Measurements from ENCODE around the gene TFAM.
A peak's percentile ranks its signal among the peaks of the same experiment; 100 is the strongest.

TFAM gene

GRCh38 chr10:58384999-58385783 is at the start of gene TFAM:
Gene TFAM (plus strand): TSS chr10:58385410. CDS start chr10:58385548, 138 bp downstream.
- DNase-seq, result peak; percentile 60

GRCh38 chr10:58336242-58336641 is 49.0 kb upstream of the TFAM start:
- no peak for DNase-seq

GRCh38 chr10:58341422-58341821 is 43.8 kb upstream of the TFAM start:
- DNase-seq, result no peak

- DNase-seq, result no peak
Observed at GRCh38 chr10:58341947-58342346, 43.3 kb upstream of the TFAM start.

- DNase-seq, result no peak
Observed at GRCh38 chr10:58347967-58348366, 37.2 kb upstream of the TFAM start.

- DNase-seq, result no peak
Observed at GRCh38 chr10:58348571-58349033, 36.6 kb upstream of the TFAM start.

- DNase-seq, result no peak
Observed at GRCh38 chr10:58350023-58350422, 35.2 kb upstream of the TFAM start.

- peak; percentile 33 for DNase-seq
Observed at GRCh38 chr10:58350619-58351323, 34.4 kb upstream of the TFAM start.

GRCh38 chr10:58351616-58352578 is 33.3 kb upstream of the TFAM start:
- DNase-seq, result no peak

GRCh38 chr10:58352956-58353610 is 32.1 kb upstream of the TFAM start:
- no peak for DNase-seq

- no peak for DNase-seq
Observed at GRCh38 chr10:58356756-58357155, 28.5 kb upstream of the TFAM start.

GRCh38 chr10:58358314-58358933 is 26.8 kb upstream of the TFAM start:
- no peak for DNase-seq

GRCh38 chr10:58358947-58359346 is 26.3 kb upstream of the TFAM start:
- DNase-seq, result no peak

GRCh38 chr10:58359541-58359940 is 25.7 kb upstream of the TFAM start:
- no peak for DNase-seq

GRCh38 chr10:58360412-58361004 is 24.7 kb upstream of the TFAM start:
- no peak for DNase-seq

- no peak for DNase-seq
Observed at GRCh38 chr10:58361353-58361752, 23.9 kb upstream of the TFAM start.

GRCh38 chr10:58362027-58362789 is 23.0 kb upstream of the TFAM start:
- DNase-seq, result no peak

GRCh38 chr10:58367069-58367468 is 18.1 kb upstream of the TFAM start:
- no peak for DNase-seq

GRCh38 chr10:58371473-58371872 is 13.7 kb upstream of the TFAM start:
- DNase-seq, result no peak

GRCh38 chr10:58372607-58373441 is 12.4 kb upstream of the TFAM start:
- no peak for DNase-seq

Data from NCI-H748 treated with DMSO at 0.1 percent for 48 hours (cell line).